ENCODE data around the gene APCDD1.

APCDD1 gene

DNA sequence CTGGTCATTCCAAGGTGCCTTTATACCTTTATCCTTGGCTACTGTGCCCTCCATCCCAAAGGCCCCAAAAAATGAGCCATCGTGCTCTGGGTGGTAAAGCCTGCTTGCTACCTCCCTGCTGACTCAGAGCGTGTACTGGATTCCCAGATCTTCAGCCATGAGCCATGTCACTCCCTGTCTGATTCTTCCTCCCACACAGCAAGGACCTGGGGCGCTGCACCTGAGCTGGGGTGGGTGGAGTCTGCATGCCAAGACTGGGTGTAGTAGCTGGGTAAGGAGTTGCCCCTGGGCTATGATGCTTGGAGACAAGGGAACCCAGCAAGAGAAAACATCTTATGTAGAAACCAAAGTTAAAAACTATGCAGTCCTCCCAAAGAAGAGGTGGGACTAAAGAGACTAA lies 37.2 kb upstream of the APCDD1 start:
- Histone ChIP-seq H3K36me3 (ENCODE audit: control insufficient read depth, low read depth, low read length) (no peaks in the 10 kb centered on the region), H3K9ac (ENCODE audit: low read length) (no peak overlapping the region), H3K27ac (ENCODE audit: low read length) (no peak overlapping the region), H3K27me3 (ENCODE audit: control insufficient read depth, insufficient read depth, low read length) (no peaks in the 10 kb centered on the region), H3K9me3 (ENCODE audit: control insufficient read depth, low read depth, low read length) (no peaks in the 10 kb centered on the region), H3K4me3 (ENCODE audit: low read length) (no peak overlapping the region), H3K4me1 (ENCODE audit: control insufficient read depth, low read depth, low read length) (no peaks in the 10 kb centered on the region)

GRCh38 chr18:10417664-10418063 lies 36.8 kb upstream of the APCDD1 start:
- Histone ChIP-seq H3K36me3 (ENCODE audit: control insufficient read depth, low read depth, low read length) (no peaks in the 10 kb centered on the region), H3K9ac (ENCODE audit: low read length) (no peak overlapping the region), H3K4me1 (ENCODE audit: control insufficient read depth, low read depth, low read length) (no peaks in the 10 kb centered on the region), H3K27ac (ENCODE audit: low read length) (no peak overlapping the region), H3K27me3 (ENCODE audit: control insufficient read depth, insufficient read depth, low read length) (no peaks in the 10 kb centered on the region), H3K4me3 (ENCODE audit: low read length) (no peak overlapping the region), H3K9me3 (ENCODE audit: control insufficient read depth, low read depth, low read length) (no peaks in the 10 kb centered on the region)

DNA sequence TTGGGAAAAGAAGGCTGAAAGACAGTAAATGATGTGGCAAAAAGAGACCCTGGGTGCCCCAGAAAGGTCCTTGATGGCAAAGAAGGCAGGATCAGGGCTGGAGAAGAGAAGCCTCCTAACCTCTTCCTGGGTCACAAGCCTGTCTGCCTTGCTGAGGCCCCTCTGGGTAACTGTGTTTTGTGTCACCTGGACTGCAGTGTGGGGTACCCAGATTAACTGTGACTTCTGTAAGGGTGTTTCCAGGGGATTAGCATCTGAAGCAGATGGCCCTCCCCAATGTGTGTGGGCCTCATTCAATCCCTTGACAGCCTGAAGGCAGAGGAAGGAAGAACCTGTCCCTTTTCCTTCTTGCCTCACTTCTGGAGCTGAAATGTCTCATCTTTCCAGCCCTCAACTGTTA lies 35.6 kb upstream of the APCDD1 start:
- no peak overlapping the region for H3K9ac ChIP-seq (ENCODE audit: low read length)
- no peaks in the 10 kb centered on the region for H3K4me1 ChIP-seq (ENCODE audit: control insufficient read depth, low read depth, low read length)
- no peaks in the 10 kb centered on the region for H3K36me3 ChIP-seq (ENCODE audit: control insufficient read depth, low read depth, low read length)
- H3K4me3 ChIP-seq (ENCODE audit: low read length): no peak overlapping the region
- H3K9me3 ChIP-seq (ENCODE audit: control insufficient read depth, low read depth, low read length): no peaks in the 10 kb centered on the region
- H3K27me3 ChIP-seq (ENCODE audit: control insufficient read depth, insufficient read depth, low read length): no peaks in the 10 kb centered on the region
- no peak overlapping the region for H3K27ac ChIP-seq (ENCODE audit: low read length)

DNA sequence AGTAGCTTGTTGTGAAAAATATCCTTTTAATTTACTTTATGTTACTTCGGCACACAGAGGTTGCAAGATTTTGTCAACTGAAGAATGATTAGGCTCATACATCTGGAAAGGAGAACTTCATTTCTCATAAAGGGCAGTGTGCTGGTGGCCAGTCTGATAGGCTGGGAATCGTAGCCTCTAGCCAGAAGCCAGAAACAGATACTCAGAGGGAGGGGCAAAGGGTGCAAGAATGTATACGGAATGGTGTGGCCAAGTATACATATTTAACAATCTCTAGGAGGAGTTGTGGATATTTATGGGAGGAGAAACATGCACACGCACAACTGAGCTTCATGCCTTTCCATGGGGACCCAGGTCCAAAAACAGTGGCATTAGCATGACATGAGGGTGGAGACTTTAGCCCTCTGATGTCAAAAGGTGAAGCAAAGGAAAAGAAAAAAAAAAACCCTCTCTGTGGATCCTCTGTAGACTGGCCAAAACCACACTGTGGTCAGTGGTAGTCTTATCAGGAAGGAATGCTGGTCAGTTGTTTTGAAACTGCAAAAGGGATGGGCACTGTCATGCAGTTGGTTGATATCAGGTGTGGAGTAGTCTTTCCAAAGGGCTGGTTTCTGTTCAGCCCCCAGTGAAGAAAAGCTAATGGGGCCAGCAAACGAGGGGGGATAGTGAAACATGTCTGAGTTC lies 34.9 kb upstream of the APCDD1 start:
- Histone ChIP-seq H3K27me3 (ENCODE audit: control insufficient read depth, insufficient read depth, low read length) (no peaks in the 10 kb centered on the region), H3K9ac (ENCODE audit: low read length) (no peak overlapping the region), H3K4me1 (ENCODE audit: control insufficient read depth, low read depth, low read length) (no peaks in the 10 kb centered on the region), H3K27ac (ENCODE audit: low read length) (no peak overlapping the region), H3K9me3 (ENCODE audit: control insufficient read depth, low read depth, low read length) (no peaks in the 10 kb centered on the region), H3K4me3 (ENCODE audit: low read length) (no peak overlapping the region), H3K36me3 (ENCODE audit: control insufficient read depth, low read depth, low read length) (no peaks in the 10 kb centered on the region)

DNA sequence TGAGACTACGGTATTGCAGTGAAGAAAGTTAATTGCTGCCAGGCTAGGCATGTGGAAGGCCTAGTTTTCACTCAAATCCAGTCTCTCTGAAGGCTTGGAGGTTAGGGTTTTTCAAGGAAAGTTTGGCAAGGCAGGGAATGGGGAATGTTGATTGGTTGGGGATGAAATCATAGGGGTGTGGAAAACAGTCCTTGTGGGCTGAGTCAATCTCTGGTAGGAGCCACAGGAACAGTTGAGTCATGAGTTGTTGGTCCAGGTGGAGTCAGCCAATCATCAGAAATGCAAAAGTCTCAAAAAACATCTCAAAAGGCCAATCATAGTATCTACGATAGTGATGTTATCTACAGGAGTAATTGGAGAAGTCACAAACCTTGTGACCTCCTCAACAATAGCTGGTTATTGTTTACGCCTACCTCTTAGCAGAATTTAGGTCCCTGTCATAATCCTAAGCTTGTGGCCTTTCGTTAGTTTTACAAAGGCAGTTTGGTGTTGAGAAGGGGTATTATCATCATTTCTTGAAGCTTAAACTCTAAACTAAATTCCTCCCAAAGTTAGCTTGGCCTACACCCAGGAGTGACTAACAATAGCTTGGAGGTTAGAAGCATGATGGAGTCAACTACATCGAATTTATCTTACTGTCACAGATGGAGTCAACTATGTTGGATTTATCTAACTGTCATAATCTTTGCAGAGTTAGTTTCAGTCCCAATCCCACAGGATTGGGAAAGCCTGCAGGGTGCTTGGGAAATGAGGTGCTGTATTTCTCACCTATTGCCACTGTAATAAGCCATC lies 33.7 kb upstream of the APCDD1 start:
- Histone ChIP-seq H3K9ac (ENCODE audit: low read length) (no peak overlapping the region), H3K9me3 (ENCODE audit: control insufficient read depth, low read depth, low read length) (no peaks in the 10 kb centered on the region)

DNA sequence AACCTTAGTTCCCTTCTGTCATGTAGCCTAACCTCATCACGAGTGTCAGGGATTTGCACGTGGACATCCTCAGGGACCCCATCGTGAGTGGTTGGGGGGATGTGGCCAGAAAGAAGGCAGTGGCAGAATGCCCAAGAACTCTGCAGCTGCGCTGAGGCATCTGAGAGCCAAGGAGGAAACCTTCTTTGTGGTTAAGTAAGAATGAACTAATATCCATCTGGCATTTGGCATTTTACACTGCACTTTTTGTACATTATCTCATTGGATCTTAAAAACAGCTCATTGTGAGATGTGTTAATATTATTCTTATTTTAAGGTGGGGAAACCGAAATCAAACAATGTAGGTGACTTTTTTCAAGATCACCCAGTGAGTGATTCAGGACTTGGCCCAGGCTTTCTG lies 32.6 kb upstream of the APCDD1 start:
- Histone ChIP-seq H3K27me3 (ENCODE audit: control insufficient read depth, insufficient read depth, low read length) (no peaks in the 10 kb centered on the region), H3K27ac (ENCODE audit: low read length) (no peak overlapping the region), H3K9ac (ENCODE audit: low read length) (no peak overlapping the region), H3K4me1 (ENCODE audit: control insufficient read depth, low read depth, low read length) (no peaks in the 10 kb centered on the region), H3K9me3 (ENCODE audit: control insufficient read depth, low read depth, low read length) (no peaks in the 10 kb centered on the region), H3K4me3 (ENCODE audit: low read length) (no peak overlapping the region), H3K36me3 (ENCODE audit: control insufficient read depth, low read depth, low read length) (no peaks in the 10 kb centered on the region)

More for the DNA sequence above, 33.7 kb upstream of the APCDD1 start:
- Histone ChIP-seq H3K27me3 (ENCODE audit: control insufficient read depth, insufficient read depth, low read length) (no peaks in the 10 kb centered on the region), H3K4me3 (ENCODE audit: low read length) (no peak overlapping the region), H3K4me1 (ENCODE audit: control insufficient read depth, low read depth, low read length) (no peaks in the 10 kb centered on the region), H3K36me3 (ENCODE audit: control insufficient read depth, low read depth, low read length) (no peaks in the 10 kb centered on the region), H3K27ac (ENCODE audit: low read length) (no peak overlapping the region)

DNA sequence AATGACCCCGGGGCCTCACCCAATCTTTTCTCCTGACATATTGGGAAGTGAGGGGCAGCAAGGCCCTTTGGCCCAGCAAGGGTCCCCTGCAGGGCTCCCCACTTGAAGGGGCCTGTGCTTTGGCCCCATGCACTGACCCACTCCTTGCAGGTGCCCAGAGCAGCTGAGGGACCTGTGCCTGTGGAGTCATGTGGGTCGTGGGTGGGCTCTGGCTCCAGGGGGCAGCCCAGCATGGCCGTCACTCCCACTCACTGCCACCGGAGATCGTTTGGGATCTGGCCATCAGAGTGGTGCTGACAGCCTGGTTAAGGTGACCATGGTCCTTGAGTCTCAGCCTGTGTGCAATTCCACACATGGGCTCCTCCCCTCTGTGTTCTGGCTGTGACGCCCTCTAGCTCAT lies 31.7 kb upstream of the APCDD1 start:
- Histone ChIP-seq H3K27ac (ENCODE audit: low read length) (no peak overlapping the region), H3K4me3 (ENCODE audit: low read length) (no peak overlapping the region), H3K9ac (ENCODE audit: low read length) (no peak overlapping the region), H3K9me3 (ENCODE audit: control insufficient read depth, low read depth, low read length) (no peaks in the 10 kb centered on the region), H3K27me3 (ENCODE audit: control insufficient read depth, insufficient read depth, low read length) (no peaks in the 10 kb centered on the region), H3K4me1 (ENCODE audit: control insufficient read depth, low read depth, low read length) (no peaks in the 10 kb centered on the region), H3K36me3 (ENCODE audit: control insufficient read depth, low read depth, low read length) (no peaks in the 10 kb centered on the region)

DNA sequence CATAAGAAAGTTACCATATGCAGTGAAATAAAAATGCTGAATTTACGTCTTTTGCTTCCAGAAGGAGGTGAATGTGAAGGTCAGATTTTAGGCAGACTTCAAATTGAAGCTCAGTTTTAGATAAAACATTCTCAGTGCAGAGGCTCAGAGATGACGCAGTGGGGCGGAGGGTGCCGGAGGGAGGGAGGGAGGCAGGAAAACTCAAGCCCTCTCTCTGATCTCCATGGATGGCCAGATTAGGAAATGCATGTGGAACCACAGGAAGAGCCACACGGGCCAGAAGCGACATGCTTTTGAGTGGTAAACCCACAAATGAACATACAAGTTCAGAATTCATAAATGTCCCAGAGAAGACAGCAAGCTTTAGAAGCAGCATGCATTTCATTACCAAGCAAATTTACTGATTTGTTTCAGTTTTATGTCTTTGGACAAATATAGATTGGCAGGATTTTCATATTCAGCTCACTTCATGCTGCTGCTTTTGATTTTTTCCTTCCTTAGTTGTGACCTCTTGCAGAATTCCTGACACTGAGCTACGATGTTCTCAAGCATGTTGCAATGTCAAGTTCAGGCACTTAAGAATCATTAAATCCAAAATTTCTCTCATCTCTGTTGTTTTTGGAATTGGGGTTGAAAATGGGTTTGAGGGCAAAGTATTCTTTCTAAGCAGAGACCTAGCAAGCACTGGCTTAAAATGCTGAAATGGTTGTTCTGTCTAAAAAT lies 29.7 kb upstream of the APCDD1 start:
- Histone ChIP-seq H3K4me1 (ENCODE audit: control insufficient read depth, low read depth, low read length) (no peaks in the 10 kb centered on the region), H3K27ac (ENCODE audit: low read length) (no peak overlapping the region), H3K9me3 (ENCODE audit: control insufficient read depth, low read depth, low read length) (no peaks in the 10 kb centered on the region), H3K27me3 (ENCODE audit: control insufficient read depth, insufficient read depth, low read length) (no peaks in the 10 kb centered on the region), H3K4me3 (ENCODE audit: low read length) (no peak overlapping the region), H3K36me3 (ENCODE audit: control insufficient read depth, low read depth, low read length) (no peaks in the 10 kb centered on the region), H3K9ac (ENCODE audit: low read length) (no peak overlapping the region)

- Histone ChIP-seq H3K36me3 (ENCODE audit: control insufficient read depth, low read depth, low read length) (no peaks in the 10 kb centered on the region), H3K9me3 (ENCODE audit: control insufficient read depth, low read depth, low read length) (no peaks in the 10 kb centered on the region), H3K4me3 (ENCODE audit: low read length) (no peak overlapping the region), H3K27ac (ENCODE audit: low read length) (no peak overlapping the region), H3K27me3 (ENCODE audit: control insufficient read depth, insufficient read depth, low read length) (no peaks in the 10 kb centered on the region), H3K9ac (ENCODE audit: low read length) (no peak overlapping the region), H3K4me1 (ENCODE audit: control insufficient read depth, low read depth, low read length) (no peaks in the 10 kb centered on the region)
Observed at GRCh38 chr18:10430677-10431076, 23.8 kb upstream of the APCDD1 start.

DNA sequence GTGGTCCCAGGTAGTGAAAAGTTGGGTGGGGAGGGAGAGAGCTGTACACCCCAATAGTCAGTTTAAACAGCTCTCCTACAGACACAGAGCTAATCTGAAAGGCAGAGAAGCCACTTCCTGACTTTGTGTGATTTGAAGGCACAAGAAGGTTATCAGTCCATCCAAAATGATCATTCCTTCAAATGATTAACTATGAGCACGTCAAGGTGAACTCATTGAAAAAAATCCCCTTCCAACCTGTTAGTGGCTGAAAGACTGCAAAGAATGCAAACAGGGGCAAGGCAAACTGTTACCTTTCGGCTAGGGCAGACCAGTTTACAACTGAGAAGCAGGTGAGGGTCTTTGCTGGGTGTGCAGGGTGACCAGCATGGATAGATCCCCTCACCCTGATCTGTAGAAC lies 22.8 kb upstream of the APCDD1 start:
- Histone ChIP-seq H3K27ac (ENCODE audit: low read length) (no peak overlapping the region), H3K27me3 (ENCODE audit: control insufficient read depth, insufficient read depth, low read length) (no peaks in the 10 kb centered on the region), H3K9me3 (ENCODE audit: control insufficient read depth, low read depth, low read length) (no peaks in the 10 kb centered on the region), H3K36me3 (ENCODE audit: control insufficient read depth, low read depth, low read length) (no peaks in the 10 kb centered on the region), H3K9ac (ENCODE audit: low read length) (no peak overlapping the region), H3K4me1 (ENCODE audit: control insufficient read depth, low read depth, low read length) (no peaks in the 10 kb centered on the region), H3K4me3 (ENCODE audit: low read length) (no peak overlapping the region)

DNA sequence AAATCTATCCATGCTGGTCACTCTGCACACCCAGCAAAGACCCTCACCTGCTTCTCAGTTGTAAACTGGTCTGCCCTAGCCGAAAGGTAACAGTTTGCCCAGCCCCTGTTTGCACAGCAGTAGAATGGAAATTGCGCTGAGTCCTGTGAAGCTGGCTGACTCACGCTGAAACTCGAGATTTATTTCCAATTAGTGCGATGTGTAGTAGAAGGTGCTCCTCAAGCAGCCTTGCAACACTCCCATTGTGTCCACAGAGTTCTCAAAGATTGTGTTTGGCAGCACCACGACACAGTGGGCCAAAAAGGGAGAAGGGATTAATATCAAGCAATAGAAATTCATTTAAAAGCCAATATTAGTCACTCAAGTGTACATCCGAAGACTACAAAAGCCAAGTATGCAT lies 21.7 kb upstream of the APCDD1 start:
- no peak overlapping the region for H3K27ac ChIP-seq (ENCODE audit: low read length)
- H3K9ac ChIP-seq (ENCODE audit: low read length): no peak overlapping the region
- H3K27me3 ChIP-seq (ENCODE audit: control insufficient read depth, insufficient read depth, low read length): no peaks in the 10 kb centered on the region
- H3K9me3 ChIP-seq (ENCODE audit: control insufficient read depth, low read depth, low read length): no peaks in the 10 kb centered on the region
- H3K4me1 ChIP-seq (ENCODE audit: control insufficient read depth, low read depth, low read length): no peaks in the 10 kb centered on the region
- no peaks in the 10 kb centered on the region for H3K36me3 ChIP-seq (ENCODE audit: control insufficient read depth, low read depth, low read length)
- H3K4me3 ChIP-seq (ENCODE audit: low read length): no peak overlapping the region

All from iPS-18a (cell line).